Memory B cell (primary cell): Measurements from ENCODE around the gene GALNTL6.
A peak's percentile ranks its signal among the peaks of the same experiment; 100 is the strongest.

ENCODE experiments used
- ATAC-seq: fragments of 150-1000 bp; cut with Tn5 transposase; 2 replicates; pipeline ENCODE4 v1.10.0; 2021; ENCODE audit warnings: low read depth, mild to moderate bottlenecking, moderate library complexity
- DNase-seq, 2 donors: peaks; one replicate each; pipeline ENCODE4 v3.0.0; 2022; ENCODE audit warnings: low spot score in 2 of 2
- H3K27ac Mint-ChIP-seq: one replicate; pipeline ENCODE4 v1.8.0; 2022; ENCODE audit warnings: mild to moderate bottlenecking, moderate library complexity, mixed read lengths
- H3K27me3 Mint-ChIP-seq: one replicate; pipeline ENCODE4 v1.8.0; 2022; ENCODE audit warnings: mixed read lengths
- H3K36me3 Mint-ChIP-seq: one replicate; pipeline ENCODE4 v1.8.0; 2022; ENCODE audit warnings: mild to moderate bottlenecking, mixed read lengths
- H3K4me1 Mint-ChIP-seq: one replicate; pipeline ENCODE4 v1.8.0; 2022; ENCODE audit warnings: mixed read lengths
- H3K4me3 Mint-ChIP-seq: one replicate; pipeline ENCODE4 v1.8.0; 2022; ENCODE audit warnings: mild to moderate bottlenecking, moderate library complexity, mixed read lengths
- H3K9me3 Mint-ChIP-seq: one replicate; pipeline ENCODE4 v1.8.0; 2022; ENCODE audit warnings: mixed read lengths

The GALNTL6 gene

DNA sequence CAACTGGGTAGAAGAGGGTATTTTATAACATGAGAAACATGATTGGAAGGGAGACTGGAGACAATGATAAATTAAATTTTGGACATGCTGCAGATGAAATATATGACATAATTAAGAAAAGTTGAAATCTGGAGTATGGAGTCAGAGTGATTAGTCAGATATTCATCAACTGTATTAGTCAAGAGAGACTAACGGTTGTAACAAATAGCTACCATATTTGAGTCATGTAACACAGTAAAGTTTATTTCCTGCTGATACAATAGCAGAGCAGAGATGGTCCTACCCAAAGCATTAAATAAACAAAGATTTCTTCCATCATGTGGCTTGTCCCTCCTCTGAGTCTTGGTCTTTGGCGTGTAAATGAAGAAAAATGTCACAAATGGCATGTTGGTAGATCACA, 321.3 kb downstream of the GALNTL6 start:
- ATAC-seq = no peak
- Mint-ChIP-seq H3K27ac (no peak overlapping the region), H3K27me3 (no peaks in the 10 kb centered on the region), H3K36me3 (no peaks in the 10 kb centered on the region), H3K4me3 (no peak overlapping the region), H3K4me1 (no peaks in the 10 kb centered on the region), H3K9me3 (no peaks in the 10 kb centered on the region)
- no peak for DNase-seq

DNA sequence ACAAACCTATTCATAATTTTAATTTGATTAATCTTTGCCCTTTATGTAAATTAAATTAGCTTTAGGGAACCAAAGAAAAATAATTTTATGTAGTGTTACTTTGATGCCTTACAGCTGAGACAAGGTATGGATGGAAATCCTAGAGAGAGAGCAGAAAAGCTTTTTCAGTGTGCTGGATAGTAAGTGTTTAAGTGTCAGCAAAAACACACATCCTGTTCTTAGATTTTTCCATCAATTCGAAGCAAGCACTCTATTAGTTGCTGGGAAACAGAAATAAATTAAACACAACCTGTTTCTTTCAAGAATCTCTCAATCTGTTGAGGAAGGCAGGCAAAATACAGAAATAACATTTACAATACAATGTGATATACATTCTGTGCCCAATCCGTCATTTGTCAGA, 327.8 kb downstream of the GALNTL6 start:
- no peak overlapping the region for H3K4me3 Mint-ChIP-seq
- ATAC-seq (no peak), DNase-seq (no peak)
- no peaks in the 10 kb centered on the region for H3K27me3 Mint-ChIP-seq
- peaks cover 5% of the 10 kb centered on the region for H3K4me1 Mint-ChIP-seq
- H3K36me3 Mint-ChIP-seq = no peaks in the 10 kb centered on the region
- H3K27ac Mint-ChIP-seq = no peak overlapping the region
- no peaks in the 10 kb centered on the region for H3K9me3 Mint-ChIP-seq

- Mint-ChIP-seq H3K4me1 (peaks cover 5% of the 10 kb centered on the region), H3K36me3 (no peaks in the 10 kb centered on the region), H3K27me3 (no peaks in the 10 kb centered on the region), H3K27ac (no peak overlapping the region), H3K9me3 (no peaks in the 10 kb centered on the region), H3K4me3 (no peak overlapping the region)
- DNase-seq = no peak
- ATAC-seq = no peak
Measured at GRCh38 chr4:172142281-172142741, 329.1 kb downstream of the GALNTL6 start.

- ATAC-seq = no peak
- Mint-ChIP-seq H3K27me3 (no peaks in the 10 kb centered on the region), H3K9me3 (no peaks in the 10 kb centered on the region), H3K36me3 (no peaks in the 10 kb centered on the region), H3K27ac (no peak overlapping the region), H3K4me1 (peaks cover 5% of the 10 kb centered on the region), H3K4me3 (no peak overlapping the region)
- DNase-seq = no peak
Measured at GRCh38 chr4:172143605-172144314, 330.6 kb downstream of the GALNTL6 start.

DNA sequence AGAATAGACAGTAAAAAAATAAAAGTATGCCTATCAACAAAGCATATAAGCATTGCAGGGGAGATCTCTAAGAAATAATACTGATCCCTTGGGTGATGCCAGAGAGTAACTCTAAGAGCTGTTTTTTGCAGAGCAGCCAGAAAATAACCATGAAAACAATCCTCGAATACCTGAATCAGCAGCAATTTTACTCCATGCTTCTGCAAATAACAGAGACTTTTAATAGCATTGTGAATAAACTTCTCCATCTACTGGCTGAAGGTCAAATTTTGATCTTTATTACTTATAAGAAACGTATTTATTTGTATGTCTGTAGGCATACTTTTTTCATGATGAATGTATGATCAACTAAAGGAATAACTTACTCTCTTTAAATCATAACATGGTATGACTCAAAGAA, 334.5 kb downstream of the GALNTL6 start:
- no peak overlapping the region for H3K27ac Mint-ChIP-seq
- H3K36me3 Mint-ChIP-seq = no peaks in the 10 kb centered on the region
- ATAC-seq (no peak), DNase-seq (no peak)
- H3K4me1 Mint-ChIP-seq = peaks cover 5% of the 10 kb centered on the region
- no peaks in the 10 kb centered on the region for H3K27me3 Mint-ChIP-seq
- no peaks in the 10 kb centered on the region for H3K9me3 Mint-ChIP-seq
- no peak overlapping the region for H3K4me3 Mint-ChIP-seq

GRCh38 chr4:172149329-172149728, 336.1 kb downstream of the GALNTL6 start:
- H3K4me3 Mint-ChIP-seq = no peak overlapping the region
- H3K27me3 Mint-ChIP-seq = no peaks in the 10 kb centered on the region
- no peaks in the 10 kb centered on the region for H3K4me1 Mint-ChIP-seq
- no peaks in the 10 kb centered on the region for H3K9me3 Mint-ChIP-seq
- H3K36me3 Mint-ChIP-seq = no peaks in the 10 kb centered on the region
- ATAC-seq (no peak), DNase-seq (no peak)
- no peak overlapping the region for H3K27ac Mint-ChIP-seq

DNA sequence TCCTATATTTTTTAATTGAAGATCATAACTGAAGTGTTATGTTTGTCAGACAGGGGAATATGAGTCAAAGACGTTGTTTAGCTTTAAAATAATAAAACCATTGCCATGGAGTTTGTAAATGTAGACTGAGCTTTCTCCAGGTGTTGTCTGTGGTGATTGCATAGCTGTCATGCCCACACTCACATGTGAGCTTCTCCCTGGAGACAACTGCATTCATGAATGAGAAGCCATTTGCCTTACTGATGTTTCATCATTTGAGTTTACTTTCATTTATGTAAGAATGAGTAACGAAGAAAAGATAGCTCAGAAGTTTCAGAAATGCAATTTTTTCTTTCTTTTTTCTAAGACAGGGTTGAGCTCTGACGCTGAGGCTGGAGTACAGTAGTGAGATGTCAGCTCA, 339.1 kb downstream of the GALNTL6 start:
- Mint-ChIP-seq H3K27ac (no peak overlapping the region), H3K4me3 (no peak overlapping the region), H3K9me3 (no peaks in the 10 kb centered on the region), H3K4me1 (no peaks in the 10 kb centered on the region), H3K36me3 (no peaks in the 10 kb centered on the region), H3K27me3 (no peaks in the 10 kb centered on the region)
- DNase-seq = no peak
- ATAC-seq = no peak

GRCh38 chr4:172153719-172154118, 340.5 kb downstream of the GALNTL6 start:
- Mint-ChIP-seq H3K4me1 (no peaks in the 10 kb centered on the region), H3K9me3 (no peaks in the 10 kb centered on the region), H3K27ac (no peak overlapping the region), H3K27me3 (no peaks in the 10 kb centered on the region), H3K4me3 (no peak overlapping the region), H3K36me3 (no peaks in the 10 kb centered on the region)
- ATAC-seq (no peak), DNase-seq (no peak)

DNA sequence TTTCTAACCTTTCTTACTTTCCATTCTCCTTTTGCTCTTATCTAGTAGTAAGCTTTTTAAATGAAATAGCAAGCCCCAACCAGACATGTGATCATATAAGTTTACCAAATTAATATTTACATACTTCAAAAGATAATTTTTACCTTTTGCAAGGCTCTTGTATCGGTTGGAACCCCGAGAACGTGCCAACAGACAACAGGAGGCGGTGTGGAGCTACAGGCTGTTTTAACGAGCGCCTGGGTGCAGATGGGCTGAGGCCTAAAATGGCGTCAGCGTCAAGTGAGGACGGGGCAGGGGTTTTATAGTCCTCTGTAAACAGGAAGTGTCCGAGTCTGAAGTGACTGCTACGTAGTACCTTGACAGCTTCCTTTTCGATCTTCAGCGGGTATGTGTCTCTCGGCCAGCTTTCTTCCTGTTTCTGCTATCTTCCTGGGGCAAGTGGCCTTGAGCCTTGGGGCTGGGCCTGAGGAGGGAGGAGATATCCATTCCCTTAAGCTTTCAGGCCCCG, 342.7 kb downstream of the GALNTL6 start:
- no peaks in the 10 kb centered on the region for H3K4me1 Mint-ChIP-seq
- peaks cover 3% of the 10 kb centered on the region for H3K27me3 Mint-ChIP-seq
- no peak overlapping the region for H3K27ac Mint-ChIP-seq
- DNase-seq = no peak
- ATAC-seq = no peak
- no peak overlapping the region for H3K4me3 Mint-ChIP-seq
- no peaks in the 10 kb centered on the region for H3K9me3 Mint-ChIP-seq
- no peaks in the 10 kb centered on the region for H3K36me3 Mint-ChIP-seq

DNA sequence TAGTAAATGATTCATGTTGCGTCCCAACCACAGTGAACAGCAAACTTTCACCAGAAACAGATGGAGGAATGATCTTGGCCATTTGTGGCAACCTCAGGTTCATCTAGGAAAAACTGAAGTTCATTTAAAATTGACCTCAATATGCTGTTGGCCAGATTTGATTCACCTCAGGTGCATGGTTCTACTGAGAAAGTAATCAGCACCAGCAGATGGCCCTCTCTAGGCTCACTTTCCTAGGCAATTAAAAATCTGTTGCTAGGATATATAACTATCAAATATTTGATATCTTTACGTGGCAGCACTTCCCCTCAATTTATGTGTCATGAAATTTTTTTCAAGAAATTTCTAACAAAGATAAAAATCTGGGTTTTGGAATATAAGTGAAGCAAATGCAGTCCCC, 344.7 kb downstream of the GALNTL6 start:
- H3K9me3 Mint-ChIP-seq = no peaks in the 10 kb centered on the region
- no peaks in the 10 kb centered on the region for H3K4me1 Mint-ChIP-seq
- H3K36me3 Mint-ChIP-seq = no peaks in the 10 kb centered on the region
- no peak for ATAC-seq
- DNase-seq = no peak
- no peak overlapping the region for H3K4me3 Mint-ChIP-seq
- H3K27ac Mint-ChIP-seq = no peak overlapping the region
- peaks cover 3% of the 10 kb centered on the region for H3K27me3 Mint-ChIP-seq

GRCh38 chr4:172163215-172163614, 350.0 kb downstream of the GALNTL6 start:
- no peak overlapping the region for H3K27ac Mint-ChIP-seq
- H3K9me3 Mint-ChIP-seq = no peaks in the 10 kb centered on the region
- H3K36me3 Mint-ChIP-seq = no peaks in the 10 kb centered on the region

DNA sequence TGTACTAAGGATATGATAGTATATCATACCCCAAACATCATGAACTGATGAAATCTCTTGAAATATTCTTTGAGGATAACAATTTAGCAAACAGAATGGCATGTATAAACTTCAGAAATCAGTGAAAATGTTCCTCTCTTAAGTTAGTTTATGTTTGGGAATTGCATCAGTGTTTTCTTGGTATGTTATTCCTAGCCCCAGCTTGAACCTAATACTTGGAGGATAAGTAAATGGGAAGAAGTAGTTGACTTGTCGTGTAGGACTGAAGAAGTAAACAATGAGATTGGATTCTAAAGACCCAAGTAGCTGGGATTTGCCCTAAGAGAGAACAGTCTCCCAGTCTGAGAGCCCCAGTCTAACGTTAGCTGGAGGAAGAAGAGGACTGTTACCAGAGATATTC, 355.7 kb downstream of the GALNTL6 start:
- Mint-ChIP-seq H3K27me3 (no peaks in the 10 kb centered on the region), H3K9me3 (peaks cover 3% of the 10 kb centered on the region), H3K4me1 (no peaks in the 10 kb centered on the region), H3K27ac (no peak overlapping the region), H3K36me3 (no peaks in the 10 kb centered on the region), H3K4me3 (no peak overlapping the region)
- no peak for DNase-seq
- ATAC-seq = no peak

More at GRCh38 chr4:172163215-172163614, 350.0 kb downstream of the GALNTL6 start:
- DNase-seq (no peak), ATAC-seq (no peak)
- Mint-ChIP-seq H3K27me3 (peaks cover 3% of the 10 kb centered on the region), H3K4me1 (no peaks in the 10 kb centered on the region), H3K4me3 (no peak overlapping the region)

- Mint-ChIP-seq H3K4me3 (no peak overlapping the region), H3K4me1 (no peaks in the 10 kb centered on the region), H3K9me3 (peaks cover 3% of the 10 kb centered on the region), H3K27ac (peak overlapping the region; percentile 39), H3K27me3 (no peaks in the 10 kb centered on the region), H3K36me3 (no peaks in the 10 kb centered on the region)
- DNase-seq (no peak), ATAC-seq (no peak)
Measured at GRCh38 chr4:172169871-172170270, 356.7 kb downstream of the GALNTL6 start.

DNA sequence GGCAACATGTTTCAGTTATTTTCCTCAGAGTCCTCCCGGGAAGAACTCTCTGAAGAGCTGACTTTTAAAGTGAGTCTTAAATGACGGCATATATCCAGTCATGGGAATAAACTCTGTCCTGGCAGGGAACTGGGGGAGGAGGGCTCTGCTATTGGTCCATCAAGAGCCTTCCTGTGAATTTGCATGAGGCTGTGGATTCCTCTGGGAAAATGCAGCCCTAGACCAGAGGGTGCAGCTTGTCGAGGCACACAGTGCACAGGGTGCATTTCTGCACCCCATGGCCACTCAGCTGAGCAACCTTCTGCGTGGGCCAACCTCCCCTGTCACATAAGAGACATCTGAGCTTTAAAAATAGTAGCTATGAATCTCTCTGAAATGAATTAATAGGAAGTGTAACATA, 360.0 kb downstream of the GALNTL6 start:
- no peak overlapping the region for H3K4me3 Mint-ChIP-seq
- no peak for ATAC-seq
- H3K36me3 Mint-ChIP-seq = no peaks in the 10 kb centered on the region
- no peak for DNase-seq
- peaks cover 3% of the 10 kb centered on the region for H3K9me3 Mint-ChIP-seq
- H3K27ac Mint-ChIP-seq = no peak overlapping the region
- no peaks in the 10 kb centered on the region for H3K27me3 Mint-ChIP-seq
- no peaks in the 10 kb centered on the region for H3K4me1 Mint-ChIP-seq

DNA sequence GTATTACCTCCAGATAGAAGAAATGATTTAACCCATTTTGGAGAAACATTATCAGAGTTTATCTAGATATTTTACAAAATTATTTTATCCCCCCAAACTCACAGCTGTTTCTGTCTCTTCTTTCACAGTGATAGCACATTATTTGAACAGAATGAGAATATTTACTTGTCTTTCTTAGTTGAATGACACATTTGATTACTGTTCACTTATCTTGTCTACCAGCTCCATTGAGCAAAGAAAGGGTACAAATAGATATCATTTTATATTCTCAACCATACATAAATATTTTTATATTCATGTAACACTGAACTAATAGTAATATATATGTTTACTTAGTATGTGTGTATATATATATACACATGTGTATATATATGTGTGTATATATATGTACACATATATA, 364.2 kb downstream of the GALNTL6 start:
- H3K9me3 Mint-ChIP-seq = no peaks in the 10 kb centered on the region
- no peak overlapping the region for H3K4me3 Mint-ChIP-seq
- no peak for DNase-seq
- H3K36me3 Mint-ChIP-seq = no peaks in the 10 kb centered on the region
- ATAC-seq = no peak
- no peak overlapping the region for H3K27ac Mint-ChIP-seq
- H3K4me1 Mint-ChIP-seq = no peaks in the 10 kb centered on the region
- H3K27me3 Mint-ChIP-seq = no peaks in the 10 kb centered on the region
